A549 (cell line): ENCODE data around the gene LENG8.

ENCODE experiments used
- BCL3 ChIP-seq: fragments of >200 bp; sonication (Bioruptor Twin); formaldehyde crosslinking; IDR thresholded peaks from 3 replicates; pipeline ENCODE4 v1.6.1; 2016
- E2F6 ChIP-seq: IDR thresholded peaks from 2 replicates; pipeline ENCODE4 v1.6.1; 2012; ENCODE audit warnings: low read depth, borderline replicate concordance
- FOSL2 ChIP-seq, 2 experiments: fragments of 450-650 bp in 1 of 2; fragments of >200 bp in 1 of 2; sonication (Bioruptor Twin) in 1 of 2; formaldehyde crosslinking; IDR thresholded peaks; 2 replicates each; pipeline versions ENCODE4 v1.5.0 to v1.6.1; 2016 to 2020; ENCODE audit warnings: mild to moderate bottlenecking in 1 of 2, moderate library complexity in 1 of 2

DNA sequence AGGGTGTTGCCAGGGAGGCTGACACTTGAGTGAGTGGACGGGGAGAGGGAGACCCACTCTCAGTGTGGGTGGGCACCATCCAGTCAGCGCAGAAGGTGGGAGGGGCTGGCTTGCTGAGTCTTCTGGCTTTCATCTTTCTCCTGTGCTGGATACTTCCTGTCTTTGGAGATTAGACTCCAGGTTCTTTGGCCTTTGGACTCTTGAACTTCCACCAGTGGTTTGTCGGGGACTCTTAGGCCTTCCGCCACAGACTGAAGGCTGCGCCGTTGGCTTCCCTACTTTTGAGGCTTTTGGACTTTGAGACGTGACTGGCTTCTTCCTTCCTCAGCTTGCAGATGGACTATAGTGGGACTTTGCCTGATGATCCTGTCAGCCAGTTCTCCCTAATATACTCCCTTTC lies 4.3 kb upstream of the LENG8 start:
- TF ChIP-seq FOSL2 (IDR thresholded peaks at IDR 0.05) (no peak), FOSL2 (CRISPR knock-in tag; IDR thresholded peaks at IDR 0.05) (no peak), E2F6 (no peak), BCL3 (no peak)
